RWPE1 (cell line): ENCODE measurements around the gene RNF19B.

Experiments used
- CTCF ChIA-PET: fragments of 350-600 bp; sonication (Branson Sonifier 250); formaldehyde crosslinking; extraction: SDS; loops from one replicate; lab custom pipeline; 2021; lab: Yijun Ruan, JAX
- POLR2A ChIA-PET: fragments of 400-600 bp; formaldehyde crosslinking; extraction: SDS; loops from one replicate; lab custom pipeline; 2020; ENCODE audit warnings: antibody characterized with exemption; ENCODE audit not compliant: low non-redundant PET; lab: Yijun Ruan, JAX
- DNase-seq: peaks from one replicate; pipeline ENCODE4 v3.0.0; 2012; ENCODE audit warnings: low spot score
- H3K27ac ChIP-seq: fragments of 450-650 bp; 2 replicates; pipeline ENCODE4 v1.5.1; 2017
- TF ChIP-seq, protein P1 (sequence below): fragments of 450-650 bp; conservative IDR thresholded peaks from 2 replicates; pipeline ENCODE4 v1.5.1; 2017; ENCODE audit warnings: low read depth, mild to moderate bottlenecking

The RNF19B gene, protein sequence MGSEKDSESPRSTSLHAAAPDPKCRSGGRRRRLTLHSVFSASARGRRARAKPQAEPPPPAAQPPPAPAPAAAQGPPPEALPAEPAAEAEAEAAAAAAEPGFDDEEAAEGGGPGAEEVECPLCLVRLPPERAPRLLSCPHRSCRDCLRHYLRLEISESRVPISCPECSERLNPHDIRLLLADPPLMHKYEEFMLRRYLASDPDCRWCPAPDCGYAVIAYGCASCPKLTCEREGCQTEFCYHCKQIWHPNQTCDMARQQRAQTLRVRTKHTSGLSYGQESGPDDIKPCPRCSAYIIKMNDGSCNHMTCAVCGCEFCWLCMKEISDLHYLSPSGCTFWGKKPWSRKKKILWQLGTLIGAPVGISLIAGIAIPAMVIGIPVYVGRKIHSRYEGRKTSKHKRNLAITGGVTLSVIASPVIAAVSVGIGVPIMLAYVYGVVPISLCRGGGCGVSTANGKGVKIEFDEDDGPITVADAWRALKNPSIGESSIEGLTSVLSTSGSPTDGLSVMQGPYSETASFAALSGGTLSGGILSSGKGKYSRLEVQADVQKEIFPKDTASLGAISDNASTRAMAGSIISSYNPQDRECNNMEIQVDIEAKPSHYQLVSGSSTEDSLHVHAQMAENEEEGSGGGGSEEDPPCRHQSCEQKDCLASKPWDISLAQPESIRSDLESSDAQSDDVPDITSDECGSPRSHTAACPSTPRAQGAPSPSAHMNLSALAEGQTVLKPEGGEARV

DNA sequence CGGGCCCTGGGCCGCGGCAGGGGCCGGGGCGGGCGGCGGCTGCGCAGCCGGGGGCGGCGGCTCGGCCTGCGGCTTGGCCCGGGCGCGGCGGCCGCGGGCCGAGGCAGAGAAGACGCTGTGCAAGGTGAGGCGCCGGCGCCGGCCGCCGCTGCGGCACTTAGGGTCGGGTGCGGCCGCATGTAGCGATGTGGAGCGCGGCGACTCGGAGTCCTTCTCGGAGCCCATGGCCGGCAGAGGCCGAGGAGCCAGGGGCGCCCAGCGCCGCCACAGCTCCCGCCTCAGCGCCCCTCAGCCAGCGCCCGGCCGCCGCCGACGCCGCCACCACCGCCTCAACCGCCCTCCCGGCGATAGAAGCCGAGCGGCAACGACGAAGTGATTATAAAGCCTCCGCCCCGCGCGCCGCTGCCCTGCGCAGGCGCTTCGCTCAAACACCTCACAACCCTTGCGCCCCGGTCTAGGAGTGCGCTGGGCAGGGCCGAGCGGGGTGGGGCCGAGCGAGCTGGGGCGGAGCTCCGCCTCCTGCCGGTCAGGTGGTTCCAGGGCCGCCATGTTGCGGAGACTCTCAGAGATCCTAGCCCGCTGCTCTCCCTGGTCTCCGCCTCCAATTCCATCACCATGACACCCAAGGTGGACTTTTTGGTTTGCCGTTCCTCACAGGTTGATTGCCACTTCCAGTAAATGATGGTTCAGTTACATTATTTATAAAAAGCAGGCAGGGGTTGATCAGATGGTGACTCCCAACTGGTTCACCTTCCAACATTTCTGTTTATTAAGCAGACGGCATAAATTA is at the start of gene RNF19B:
TSS of gene RNF19B (minus strand) at position 349 of the 790 bp plus-strand sequence. CDS start at position 225, 124 bp downstream.
- TF ChIP-seq, protein P1, sequence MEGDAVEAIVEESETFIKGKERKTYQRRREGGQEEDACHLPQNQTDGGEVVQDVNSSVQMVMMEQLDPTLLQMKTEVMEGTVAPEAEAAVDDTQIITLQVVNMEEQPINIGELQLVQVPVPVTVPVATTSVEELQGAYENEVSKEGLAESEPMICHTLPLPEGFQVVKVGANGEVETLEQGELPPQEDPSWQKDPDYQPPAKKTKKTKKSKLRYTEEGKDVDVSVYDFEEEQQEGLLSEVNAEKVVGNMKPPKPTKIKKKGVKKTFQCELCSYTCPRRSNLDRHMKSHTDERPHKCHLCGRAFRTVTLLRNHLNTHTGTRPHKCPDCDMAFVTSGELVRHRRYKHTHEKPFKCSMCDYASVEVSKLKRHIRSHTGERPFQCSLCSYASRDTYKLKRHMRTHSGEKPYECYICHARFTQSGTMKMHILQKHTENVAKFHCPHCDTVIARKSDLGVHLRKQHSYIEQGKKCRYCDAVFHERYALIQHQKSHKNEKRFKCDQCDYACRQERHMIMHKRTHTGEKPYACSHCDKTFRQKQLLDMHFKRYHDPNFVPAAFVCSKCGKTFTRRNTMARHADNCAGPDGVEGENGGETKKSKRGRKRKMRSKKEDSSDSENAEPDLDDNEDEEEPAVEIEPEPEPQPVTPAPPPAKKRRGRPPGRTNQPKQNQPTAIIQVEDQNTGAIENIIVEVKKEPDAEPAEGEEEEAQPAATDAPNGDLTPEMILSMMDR, result no peak
- peak; percentile 97 for DNase-seq
- H3K27ac ChIP-seq, result peak within 1 kb of the TSS; percentile 92
- POLR2A ChIA-PET, result interaction anchor here (0.6 to 2.5 kb wide), 6 partner anchors 12 to 201 kb away, joined by 3 to 11 read pairs (median 4); no protein-coding TSS in a partner anchor
- CTCF ChIA-PET, result interaction anchor here (0.6 kb wide), 1 partner anchor 51 kb away, joined by 4 read pairs; no protein-coding TSS in a partner anchor

DNA sequence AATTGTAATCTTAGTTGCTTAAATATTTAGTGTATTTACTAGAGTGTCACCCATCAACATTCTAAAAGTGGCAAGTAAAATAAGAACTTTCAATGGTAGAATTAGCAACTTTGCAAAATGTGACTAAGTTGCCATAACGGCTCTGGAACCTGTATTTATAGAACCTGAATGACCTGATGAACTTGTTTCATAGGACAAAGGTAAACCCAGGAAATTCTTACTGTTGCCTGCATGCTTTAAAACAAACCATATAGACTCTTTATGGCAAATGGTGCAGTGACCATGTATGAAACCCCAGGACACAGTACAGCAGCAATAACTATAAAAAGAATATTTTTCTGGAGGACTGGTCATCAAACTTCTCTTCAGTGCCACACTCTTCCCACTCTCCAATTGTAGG is 49.2 kb upstream of the RNF19B start:
- CTCF ChIA-PET, result interaction anchor here (0.6 kb wide), 2 partner anchors 41 to 81 kb away, joined by 3 to 4 read pairs; no protein-coding TSS in a partner anchor
- POLR2A ChIA-PET, result no interaction called here
- no peak for DNase-seq
- TF ChIP-seq, protein P1, result no peak
- no peak overlapping the region for H3K27ac ChIP-seq

DNA sequence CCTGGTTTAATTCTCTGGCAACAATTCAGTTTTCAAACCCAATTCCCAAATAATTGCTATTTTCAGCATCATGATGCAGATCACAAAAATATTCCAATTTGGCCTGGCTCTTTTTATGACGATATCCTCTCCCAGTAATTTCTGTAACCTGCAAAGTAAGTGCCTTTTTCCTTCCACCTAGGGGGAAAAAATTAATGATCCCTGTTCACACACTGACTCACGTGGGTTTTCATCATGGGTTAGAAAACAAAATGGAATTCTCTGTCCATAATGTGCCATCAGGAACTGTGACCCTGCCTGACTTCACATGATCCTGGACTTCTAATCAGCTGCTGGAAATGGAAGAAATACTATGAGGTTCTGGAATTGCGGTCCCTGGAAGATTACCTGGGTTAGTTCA is 47.6 kb upstream of the RNF19B start:
- H3K27ac ChIP-seq, result no peak overlapping the region; the same call in 1 of the 2 replicates
- TF ChIP-seq, protein P1, result no peak
- ChIA-PET CTCF (no interaction called here), POLR2A (no interaction called here)
- DNase-seq, result no peak

DNA sequence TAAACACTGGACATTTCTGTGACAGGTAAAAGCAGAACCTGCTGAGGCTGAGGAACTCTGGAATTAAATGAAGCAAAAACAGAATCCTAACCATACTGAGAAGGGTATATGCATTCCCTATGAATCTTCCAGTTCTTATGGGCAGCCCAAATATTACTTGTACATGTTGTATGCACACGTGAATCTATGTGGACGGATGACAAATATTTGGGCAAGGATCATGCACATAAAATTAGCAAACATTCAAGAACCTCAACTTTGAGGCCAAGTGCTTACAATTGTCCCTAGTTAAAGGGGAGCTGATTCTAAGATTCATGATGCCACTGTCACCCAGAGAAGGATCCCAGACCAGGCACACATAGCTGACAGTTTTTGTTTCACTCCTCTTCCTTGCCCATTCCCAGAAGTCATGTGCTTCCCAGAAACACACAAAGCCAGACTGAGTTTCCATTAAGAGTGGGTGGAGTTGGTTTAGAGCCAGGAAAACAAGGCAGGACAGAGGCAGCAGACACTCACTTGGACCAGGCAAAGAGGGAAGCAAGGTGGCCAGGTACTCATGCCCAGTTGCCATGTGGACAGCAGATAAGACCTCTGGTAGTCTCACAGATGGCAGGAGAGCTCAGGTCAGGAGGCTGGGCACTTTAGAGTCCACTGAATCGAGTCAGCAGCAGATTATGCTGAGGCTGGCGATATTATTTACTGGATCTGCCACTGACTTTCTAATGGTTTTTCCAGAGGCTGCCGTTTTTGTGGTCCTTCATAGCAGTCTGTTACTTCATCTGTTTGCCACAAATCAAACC is 46.5 kb upstream of the RNF19B start:
- TF ChIP-seq, protein P1, result no peak
- no peak for DNase-seq
- peak overlapping the region; percentile 61 for H3K27ac ChIP-seq
- CTCF ChIA-PET, result interaction anchor here (0.5 kb wide), 1 partner anchor 19 kb away, joined by 3 read pairs; no protein-coding TSS in a partner anchor
- POLR2A ChIA-PET, result no interaction called here

DNA sequence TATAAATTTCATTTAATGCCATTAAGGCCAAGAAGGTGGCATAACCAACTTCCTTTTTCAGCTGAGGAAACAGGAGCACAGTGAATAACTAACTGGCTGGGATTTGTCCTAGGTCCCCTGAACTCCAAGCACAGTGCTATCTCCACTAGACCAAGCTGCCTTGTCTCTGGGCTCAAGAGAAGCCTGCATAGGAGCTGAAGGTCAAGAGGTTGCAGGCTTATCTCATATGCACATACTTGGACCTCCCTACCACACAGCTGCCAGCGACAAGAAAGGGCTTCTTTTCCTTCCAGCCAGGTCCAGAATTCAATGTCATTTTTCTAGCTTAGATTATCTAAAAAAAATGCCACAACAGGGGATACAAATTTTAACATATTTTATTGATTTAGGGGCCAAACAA is 45.0 kb upstream of the RNF19B start:
- CTCF ChIA-PET, result interaction anchor here (0.6 to 1.1 kb wide), 3 partner anchors 17 to 180 kb away, joined by 4 read pairs; no protein-coding TSS in a partner anchor
- no peak for DNase-seq
- H3K27ac ChIP-seq, result no peak overlapping the region
- TF ChIP-seq, protein P1, result no peak
- POLR2A ChIA-PET, result no interaction called here
